ENCODE data around the gene DAPK1.

- TF ChIP-seq, protein P1, sequence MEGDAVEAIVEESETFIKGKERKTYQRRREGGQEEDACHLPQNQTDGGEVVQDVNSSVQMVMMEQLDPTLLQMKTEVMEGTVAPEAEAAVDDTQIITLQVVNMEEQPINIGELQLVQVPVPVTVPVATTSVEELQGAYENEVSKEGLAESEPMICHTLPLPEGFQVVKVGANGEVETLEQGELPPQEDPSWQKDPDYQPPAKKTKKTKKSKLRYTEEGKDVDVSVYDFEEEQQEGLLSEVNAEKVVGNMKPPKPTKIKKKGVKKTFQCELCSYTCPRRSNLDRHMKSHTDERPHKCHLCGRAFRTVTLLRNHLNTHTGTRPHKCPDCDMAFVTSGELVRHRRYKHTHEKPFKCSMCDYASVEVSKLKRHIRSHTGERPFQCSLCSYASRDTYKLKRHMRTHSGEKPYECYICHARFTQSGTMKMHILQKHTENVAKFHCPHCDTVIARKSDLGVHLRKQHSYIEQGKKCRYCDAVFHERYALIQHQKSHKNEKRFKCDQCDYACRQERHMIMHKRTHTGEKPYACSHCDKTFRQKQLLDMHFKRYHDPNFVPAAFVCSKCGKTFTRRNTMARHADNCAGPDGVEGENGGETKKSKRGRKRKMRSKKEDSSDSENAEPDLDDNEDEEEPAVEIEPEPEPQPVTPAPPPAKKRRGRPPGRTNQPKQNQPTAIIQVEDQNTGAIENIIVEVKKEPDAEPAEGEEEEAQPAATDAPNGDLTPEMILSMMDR (IDR thresholded peaks at IDR 0.05), result no peak
- TF ChIP-seq ZFX (IDR thresholded peaks at IDR 0.05; ENCODE audit: borderline replicate concordance), result no peak
Observed at GRCh38 chr9:87570000-87570908, 72.6 kb downstream of the DAPK1 start.

Data from 22Rv1 (cell line).